ENCODE measurements around the gene ARID5B.

ARID5B gene

DNA sequence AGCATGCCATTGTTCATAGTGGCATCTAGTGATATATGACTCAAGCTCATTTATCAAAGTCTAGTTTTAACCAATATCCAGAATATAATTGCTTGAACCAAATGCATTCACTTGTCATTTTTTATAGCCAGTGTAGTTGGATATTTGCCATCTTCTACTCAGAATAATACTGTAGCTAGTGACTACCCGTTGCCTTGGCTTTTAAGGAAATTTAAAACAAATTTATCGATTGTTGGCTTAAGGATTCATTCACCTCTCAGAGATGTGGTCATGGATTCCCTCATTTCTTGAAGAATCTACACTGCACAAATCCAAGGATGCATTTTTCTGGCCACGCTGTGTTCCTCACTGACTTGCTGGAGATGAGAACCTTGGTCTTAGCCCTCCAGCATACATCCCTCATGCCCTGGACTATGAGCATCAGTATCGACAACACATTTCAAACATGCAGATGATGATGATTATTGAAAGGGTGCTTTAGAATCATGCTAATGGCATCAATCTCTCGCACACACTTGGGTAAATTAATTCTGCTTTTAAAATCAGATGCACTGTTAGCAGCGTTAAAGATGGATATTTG, 8.8 kb downstream of the ARID5B start:
- Histone ChIP-seq H3K27ac (ENCODE audit: extremely low read depth, low read depth, low read length) (no peak overlapping the region), H3K36me3 (ENCODE audit: control insufficient read depth in 2 of 2, insufficient read depth in 1 of 2, low read length in 2 of 2) (peaks cover 0 to 12% of the 10 kb centered on the region in 2 experiments; a peak in 1 of 3 replicates), H3K4me1 (ENCODE audit: control insufficient read depth, insufficient read depth, low read length) (no peaks in the 10 kb centered on the region), H3K9me3 (ENCODE audit: control insufficient read depth, insufficient read depth, low read depth, low read length) (no peaks in the 10 kb centered on the region), H3K4me3 (ENCODE audit: low read depth, low read length) (no peak overlapping the region)
- ChIA-PET CTCF (no interaction called here), POLR2A (no interaction called here)
- TF ChIP-seq ZNF354C (tag by site-specific recombination; IDR thresholded peaks at IDR 0.05; ENCODE audit: borderline replicate concordance, low read depth) (no peak), ZNF324 (tag by site-specific recombination; IDR thresholded peaks at IDR 0.05) (no peak), ZNF121 (tag by site-specific recombination; IDR thresholded peaks at IDR 0.05) (no peak), ZNF560 (tag by site-specific recombination; IDR thresholded peaks at IDR 0.05; ENCODE audit: borderline replicate concordance) (no peak), ZNF16 (tag by site-specific recombination; IDR thresholded peaks at IDR 0.05; ENCODE audit: low read depth) (no peak), OVOL3 (tag by site-specific recombination; IDR thresholded peaks at IDR 0.05) (no peak), ZNF10 (tag by site-specific recombination; IDR thresholded peaks at IDR 0.05) (no peak), GLI4 (tag by site-specific recombination; IDR thresholded peaks at IDR 0.05) (no peak), SCRT1 (tag by site-specific recombination; IDR thresholded peaks at IDR 0.05; ENCODE audit: borderline replicate concordance) (no peak), ZNF785 (tag by site-specific recombination; IDR thresholded peaks at IDR 0.05) (no peak), ZBTB6 (tag by site-specific recombination; IDR thresholded peaks at IDR 0.05) (no peak), ZNF664 (tag by site-specific recombination; IDR thresholded peaks at IDR 0.05) (no peak), ZNF2 (tag by site-specific recombination; IDR thresholded peaks at IDR 0.05) (no peak)
- TF ChIP-seq, protein P1, sequence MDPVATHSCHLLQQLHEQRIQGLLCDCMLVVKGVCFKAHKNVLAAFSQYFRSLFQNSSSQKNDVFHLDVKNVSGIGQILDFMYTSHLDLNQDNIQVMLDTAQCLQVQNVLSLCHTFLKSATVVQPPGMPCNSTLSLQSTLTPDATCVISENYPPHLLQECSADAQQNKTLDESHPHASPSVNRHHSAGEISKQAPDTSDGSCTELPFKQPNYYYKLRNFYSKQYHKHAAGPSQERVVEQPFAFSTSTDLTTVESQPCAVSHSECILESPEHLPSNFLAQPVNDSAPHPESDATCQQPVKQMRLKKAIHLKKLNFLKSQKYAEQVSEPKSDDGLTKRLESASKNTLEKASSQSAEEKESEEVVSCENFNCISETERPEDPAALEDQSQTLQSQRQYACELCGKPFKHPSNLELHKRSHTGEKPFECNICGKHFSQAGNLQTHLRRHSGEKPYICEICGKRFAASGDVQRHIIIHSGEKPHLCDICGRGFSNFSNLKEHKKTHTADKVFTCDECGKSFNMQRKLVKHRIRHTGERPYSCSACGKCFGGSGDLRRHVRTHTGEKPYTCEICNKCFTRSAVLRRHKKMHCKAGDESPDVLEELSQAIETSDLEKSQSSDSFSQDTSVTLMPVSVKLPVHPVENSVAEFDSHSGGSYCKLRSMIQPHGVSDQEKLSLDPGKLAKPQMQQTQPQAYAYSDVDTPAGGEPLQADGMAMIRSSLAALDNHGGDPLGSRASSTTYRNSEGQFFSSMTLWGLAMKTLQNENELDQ (tag by site-specific recombination; IDR thresholded peaks at IDR 0.05; ENCODE audit: low read depth): no peak
- TF ChIP-seq, protein P2, sequence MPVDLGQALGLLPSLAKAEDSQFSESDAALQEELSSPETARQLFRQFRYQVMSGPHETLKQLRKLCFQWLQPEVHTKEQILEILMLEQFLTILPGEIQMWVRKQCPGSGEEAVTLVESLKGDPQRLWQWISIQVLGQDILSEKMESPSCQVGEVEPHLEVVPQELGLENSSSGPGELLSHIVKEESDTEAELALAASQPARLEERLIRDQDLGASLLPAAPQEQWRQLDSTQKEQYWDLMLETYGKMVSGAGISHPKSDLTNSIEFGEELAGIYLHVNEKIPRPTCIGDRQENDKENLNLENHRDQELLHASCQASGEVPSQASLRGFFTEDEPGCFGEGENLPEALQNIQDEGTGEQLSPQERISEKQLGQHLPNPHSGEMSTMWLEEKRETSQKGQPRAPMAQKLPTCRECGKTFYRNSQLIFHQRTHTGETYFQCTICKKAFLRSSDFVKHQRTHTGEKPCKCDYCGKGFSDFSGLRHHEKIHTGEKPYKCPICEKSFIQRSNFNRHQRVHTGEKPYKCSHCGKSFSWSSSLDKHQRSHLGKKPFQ (tag by site-specific recombination; IDR thresholded peaks at IDR 0.05): no peak

DNA sequence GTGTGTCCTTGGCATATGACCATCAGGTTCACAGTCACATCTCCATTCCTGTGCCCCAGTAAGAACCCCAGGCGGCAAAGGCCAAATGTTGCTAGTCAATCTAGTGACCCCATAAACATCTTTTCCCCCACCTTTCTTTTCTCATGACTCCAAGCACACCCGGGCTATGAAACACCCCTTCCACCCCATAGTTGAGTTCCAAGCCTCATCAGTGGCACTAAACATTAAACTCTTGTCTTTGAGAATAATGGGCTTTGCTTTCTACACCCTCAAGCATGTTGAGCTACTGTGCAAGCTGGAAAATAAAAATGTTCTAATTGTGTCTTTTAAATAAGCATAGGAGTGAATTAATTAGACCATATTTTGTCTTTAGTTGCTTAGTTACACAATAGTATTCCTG, 9.4 kb downstream of the ARID5B start:
- ChIA-PET CTCF (no interaction called here), POLR2A (no interaction called here)
- TF ChIP-seq ZBTB44 (tag by site-specific recombination; IDR thresholded peaks at IDR 0.05): no peak
- TF ChIP-seq ZNF19 (tag by site-specific recombination; IDR thresholded peaks at IDR 0.05; ENCODE audit: low read depth): no peak
- TF ChIP-seq ZNF830 (tag by site-specific recombination; IDR thresholded peaks at IDR 0.05; ENCODE audit: low read depth): no peak
- no peak for TF ChIP-seq PATZ1 (tag by site-specific recombination; IDR thresholded peaks at IDR 0.05)
- no peak for TF ChIP-seq ZNF658 (tag by site-specific recombination; IDR thresholded peaks at IDR 0.05)
- TF ChIP-seq ZFP41 (tag by site-specific recombination; IDR thresholded peaks at IDR 0.05; ENCODE audit: borderline replicate concordance): no peak
- no peak for TF ChIP-seq ZNF785 (tag by site-specific recombination; IDR thresholded peaks at IDR 0.05)
- TF ChIP-seq ZXDB (tag by site-specific recombination; IDR thresholded peaks at IDR 0.05): no peak
- Histone ChIP-seq H3K9me3 (ENCODE audit: control insufficient read depth, insufficient read depth, low read depth, low read length) (no peaks in the 10 kb centered on the region), H3K36me3 (ENCODE audit: control insufficient read depth in 2 of 2, insufficient read depth in 1 of 2, low read length in 2 of 2) (peaks cover 0 to 13% of the 10 kb centered on the region in 2 experiments; a peak in 1 of 3 replicates), H3K27ac (ENCODE audit: extremely low read depth, low read depth, low read length) (no peak overlapping the region), H3K4me3 (ENCODE audit: low read depth, low read length) (no peak overlapping the region), H3K4me1 (ENCODE audit: control insufficient read depth, insufficient read depth, low read length) (no peaks in the 10 kb centered on the region)

Measured in HEK293 (cell line).